GM12875 (cell line): ENCODE results near the gene ILDR1.

ENCODE experiments used
- H3K4me3 ChIP-seq: one replicate; pipeline ENCODE4 v1.5.1; 2011; ENCODE audit warnings: low read depth, low read length, control low read depth
- CTCF ChIP-seq: IDR thresholded peaks from 2 replicates; pipeline ENCODE4 v1.5.1; 2011; ENCODE audit warnings: low read depth, mild to moderate bottlenecking, control low read depth, inconsistent platforms, low read length, moderate library complexity, borderline replicate concordance; ENCODE audit not compliant: insufficient read depth

ILDR1 gene

GRCh38 chr3:122000936-122001605 is 21.0 kb downstream of the ILDR1 start:
- no peak for TF ChIP-seq CTCF
- H3K4me3 ChIP-seq, result no peak overlapping the region

- no peak overlapping the region for H3K4me3 ChIP-seq
- TF ChIP-seq CTCF, result no peak
These were observed 22.1 kb downstream of the ILDR1 start for GRCh38 chr3:121999931-122000330.

GRCh38 chr3:121998611-121999473 is 23.2 kb downstream of the ILDR1 start:
- H3K4me3 ChIP-seq, result no peak overlapping the region
- no peak for TF ChIP-seq CTCF

- TF ChIP-seq CTCF, result no peak
- no peak overlapping the region for H3K4me3 ChIP-seq
These were observed 23.9 kb downstream of the ILDR1 start for GRCh38 chr3:121998030-121998580.

GRCh38 chr3:121997372-121997771 is 24.7 kb downstream of the ILDR1 start:
- no peak overlapping the region for H3K4me3 ChIP-seq
- TF ChIP-seq CTCF, result no peak

GRCh38 chr3:121996441-121996840 is 25.6 kb downstream of the ILDR1 start:
- no peak for TF ChIP-seq CTCF
- no peak overlapping the region for H3K4me3 ChIP-seq
